Astrocyte (in vitro differentiated cells and primary cell): ENCODE data around the gene THOC6. TPM values are rescaled to one million over a fixed set of nuclear protein-coding genes. Genes with fewer than 3 reads are reported as not detected.

ENCODE experiments used
- DNase-seq: peaks from one replicate; pipeline ENCODE4 v3.0.0-alpha.2; 2010; ENCODE audit warnings: low read depth
- FAIRE-seq: peaks from 2 replicates; lab custom pipeline; 2011; peaks lifted over from hg19 to GRCh38; lab: Jason Lieb, UNC
- H2AFZ ChIP-seq: 2 replicates; pipeline ENCODE4 v1.6.0; 2012; ENCODE audit warnings: low read depth, low read length, inconsistent platforms
- H3K27ac ChIP-seq: 2 replicates; pipeline ENCODE4 v1.5.1; 2011; ENCODE audit warnings: low read depth, low read length, inconsistent platforms
- H3K27me3 ChIP-seq: 2 replicates; pipeline ENCODE4 v1.6.0; 2011; ENCODE audit warnings: low read length, inconsistent platforms; ENCODE audit not compliant: insufficient read depth
- H3K36me3 ChIP-seq: 2 replicates; pipeline ENCODE4 v1.5.1; 2011; ENCODE audit warnings: low read length, inconsistent platforms; ENCODE audit not compliant: insufficient read depth
- H3K4me1 ChIP-seq: 2 replicates; pipeline ENCODE4 v1.5.1; 2011; ENCODE audit warnings: low read length, inconsistent platforms; ENCODE audit not compliant: insufficient read depth
- H3K4me2 ChIP-seq: 2 replicates; pipeline ENCODE4 v1.6.0; 2012; ENCODE audit warnings: low read length, inconsistent platforms
- H3K4me3 ChIP-seq: 2 replicates; pipeline ENCODE4 v1.5.1; 2011; ENCODE audit warnings: low read depth, mild to moderate bottlenecking, low read length, inconsistent platforms; ENCODE audit not compliant: insufficient read depth
- H3K79me2 ChIP-seq: 2 replicates; pipeline ENCODE4 v1.6.0; 2012; ENCODE audit warnings: mild to moderate bottlenecking, low read length, inconsistent platforms; ENCODE audit not compliant: insufficient read depth
- H3K9ac ChIP-seq: 2 replicates; pipeline ENCODE4 v1.6.0; 2012; ENCODE audit warnings: mild to moderate bottlenecking, low read length, inconsistent platforms
- H3K9me3 ChIP-seq: 2 replicates; pipeline ENCODE4 v1.5.1; 2012; ENCODE audit warnings: low read depth, mild to moderate bottlenecking, low read length, inconsistent platforms; ENCODE audit not compliant: insufficient read depth
- H4K20me1 ChIP-seq: 2 replicates; pipeline ENCODE4 v1.6.0; 2012; ENCODE audit warnings: low read length, inconsistent platforms; ENCODE audit not compliant: insufficient read depth
- H3K27ac Mint-ChIP-seq: one replicate; pipeline ENCODE4 v1.8.0; 2021; ENCODE audit warnings: mild to moderate bottlenecking, mixed read lengths; ENCODE audit not compliant: unreplicated experiment
- H3K27me3 Mint-ChIP-seq: one replicate; pipeline ENCODE4 v1.8.0; 2021; ENCODE audit warnings: low read depth, mixed read lengths; ENCODE audit not compliant: unreplicated experiment
- H3K36me3 Mint-ChIP-seq: one replicate; pipeline ENCODE4 v1.8.0; 2021; ENCODE audit warnings: low read depth, mixed read lengths; ENCODE audit not compliant: unreplicated experiment
- H3K4me1 Mint-ChIP-seq: one replicate; pipeline ENCODE4 v1.8.0; 2021; ENCODE audit warnings: low read depth, mixed read lengths; ENCODE audit not compliant: unreplicated experiment
- H3K4me3 Mint-ChIP-seq: one replicate; pipeline ENCODE4 v1.8.0; 2021; ENCODE audit warnings: mild to moderate bottlenecking, moderate library complexity, mixed read lengths; ENCODE audit not compliant: unreplicated experiment
- H3K9me3 Mint-ChIP-seq: one replicate; pipeline ENCODE4 v1.8.0; 2021; ENCODE audit warnings: mild to moderate bottlenecking, mixed read lengths; ENCODE audit not compliant: unreplicated experiment
- CTCF ChIP-seq: IDR thresholded peaks from 2 replicates; pipeline ENCODE4 v1.5.1; 2011; ENCODE audit warnings: low read depth, mild to moderate bottlenecking, inconsistent platforms, low read length, moderate library complexity; ENCODE audit not compliant: insufficient read depth
- EZH2 ChIP-seq: IDR thresholded peaks from 2 replicates; pipeline ENCODE4 v1.6.1; 2012; ENCODE audit warnings: mild to moderate bottlenecking, low read length, inconsistent platforms; ENCODE audit not compliant: insufficient read depth
- total RNA-seq: library from RNA; stranded (reverse); gene quantifications from 2 replicates; pipeline ENCODE4 v1.2.1, GENCODE V29; 2021

THOC6 gene
- total RNA-seq, 1 donor from 2014 or later: 22.3 TPM

- no peaks in the 10 kb centered on the region for H3K4me1 Mint-ChIP-seq
- peaks cover 3% of the 10 kb centered on the region for H3K9me3 Mint-ChIP-seq
- Histone ChIP-seq H3K36me3 (no peaks in the 10 kb centered on the region), H3K9ac (no peak overlapping the region), H3K27ac (no peak overlapping the region), H3K9me3 (no peaks in the 10 kb centered on the region), H3K4me1 (no peaks in the 10 kb centered on the region), H3K4me3 (no peak overlapping the region), H3K79me2 (no peaks in the 10 kb centered on the region), H2AFZ (no peak overlapping the region), H4K20me1 (no peaks in the 10 kb centered on the region), H3K4me2 (no peak overlapping the region), H3K27me3 (peaks cover 47% of the 10 kb centered on the region)
- no peak overlapping the region for H3K27ac Mint-ChIP-seq
- TF ChIP-seq CTCF: no peak
- TF ChIP-seq EZH2: no peak
- FAIRE-seq (no peak), DNase-seq (no peak)
- H3K4me3 Mint-ChIP-seq: peak overlapping the region; percentile 67
- H3K36me3 Mint-ChIP-seq: no peaks in the 10 kb centered on the region
- H3K27me3 Mint-ChIP-seq: peaks cover 40% of the 10 kb centered on the region
These were observed 15.1 kb downstream of the THOC6 start for GRCh38 chr16:3038896-3039295.

GRCh38 chr16:3042376-3042775, 18.5 kb downstream of the THOC6 start:
- Mint-ChIP-seq H3K27me3 (peaks cover 35% of the 10 kb centered on the region), H3K4me3 (no peak overlapping the region), H3K9me3 (no peaks in the 10 kb centered on the region), H3K36me3 (no peaks in the 10 kb centered on the region), H3K4me1 (no peaks in the 10 kb centered on the region), H3K27ac (no peak overlapping the region)
- H4K20me1 ChIP-seq: no peaks in the 10 kb centered on the region
- FAIRE-seq: no peak
- no peak for DNase-seq
- no peak overlapping the region for H3K4me2 ChIP-seq
- H3K9me3 ChIP-seq: no peaks in the 10 kb centered on the region
- H3K27ac ChIP-seq: no peak overlapping the region
- no peak for TF ChIP-seq CTCF
- TF ChIP-seq EZH2: no peak
- no peak overlapping the region for H2AFZ ChIP-seq
- no peaks in the 10 kb centered on the region for H3K36me3 ChIP-seq
- no peak overlapping the region for H3K9ac ChIP-seq
- H3K27me3 ChIP-seq: peaks cover 32% of the 10 kb centered on the region
- H3K79me2 ChIP-seq: no peaks in the 10 kb centered on the region
- H3K4me1 ChIP-seq: peaks cover 8% of the 10 kb centered on the region
- no peak overlapping the region for H3K4me3 ChIP-seq

- Histone ChIP-seq H3K9ac (no peak overlapping the region), H3K27ac (no peak overlapping the region), H4K20me1 (no peaks in the 10 kb centered on the region), H3K79me2 (no peaks in the 10 kb centered on the region), H2AFZ (no peak overlapping the region), H3K4me2 (no peak overlapping the region), H3K4me3 (no peak overlapping the region), H3K9me3 (no peaks in the 10 kb centered on the region), H3K36me3 (no peaks in the 10 kb centered on the region), H3K27me3 (peaks cover 21% of the 10 kb centered on the region), H3K4me1 (peaks cover 8% of the 10 kb centered on the region)
- peak overlapping the region; percentile 82 for H3K4me3 Mint-ChIP-seq
- peaks cover 33% of the 10 kb centered on the region for H3K27me3 Mint-ChIP-seq
- no peak for TF ChIP-seq CTCF
- TF ChIP-seq EZH2: peak; percentile 61
- FAIRE-seq (no peak), DNase-seq (no peak)
- H3K27ac Mint-ChIP-seq: no peak overlapping the region
- H3K9me3 Mint-ChIP-seq: no peaks in the 10 kb centered on the region
- H3K4me1 Mint-ChIP-seq: no peaks in the 10 kb centered on the region
- H3K36me3 Mint-ChIP-seq: no peaks in the 10 kb centered on the region
These were observed 20.9 kb downstream of the THOC6 start for GRCh38 chr16:3044708-3045107.
